Sigmoid colon (tissue), 7 donors: ENCODE measurements around the gene IL17REL. TPM values are rescaled to one million over a fixed set of nuclear protein-coding genes. Genes with fewer than 3 reads are reported as not detected.

Source experiments
- DNase-seq: peaks from one replicate; pipeline ENCODE4 v3.0.0-alpha.2; 2019
- H3K27ac ChIP-seq, 4 donors: fragments of 200-600 bp; sonication (generic); one replicate each; pipeline ENCODE4 v1.5.1; 2016 to 2019; ENCODE audit warnings: mild to moderate bottlenecking in 1 of 4
- H3K27me3 ChIP-seq, 3 donors: fragments of 200-600 bp; sonication (generic); one replicate each; pipeline ENCODE4 v1.5.1; 2019; ENCODE audit warnings: mild to moderate bottlenecking in 1 of 3
- H3K36me3 ChIP-seq, 4 donors: fragments of 200-600 bp; sonication (generic); one replicate each; pipeline ENCODE4 v1.5.1; 2016 to 2019
- H3K4me1 ChIP-seq, 4 donors: fragments of 200-600 bp; sonication (generic); one replicate each; pipeline ENCODE4 v1.5.1; 2017 to 2019
- H3K4me3 ChIP-seq, 4 donors: fragments of 200-600 bp; sonication (generic); one replicate each; pipeline ENCODE4 v1.5.1; 2017 to 2019; ENCODE audit warnings: mild to moderate bottlenecking in 2 of 4, moderate library complexity in 1 of 4
- H3K9me3 ChIP-seq, 4 donors: fragments of 200-600 bp in 3 of 4; sonication (generic) in 3 of 4; one replicate each; pipeline versions ENCODE4 v1.5.1 to v1.6.1; 2013 to 2019
- EP300 ChIP-seq, 4 donors: sonication (generic); formaldehyde crosslinking; IDR thresholded peaks; one replicate each; pipeline ENCODE4 v1.6.1; 2017; ENCODE audit warnings: antibody characterized with exemption in 4 of 4
- POLR2A ChIP-seq, 2 donors: fragments of 450-650 bp; IDR thresholded peaks; one replicate each; pipeline ENCODE4 v1.6.1; 2016; ENCODE audit warnings: antibody characterized with exemption in 2 of 2, mild to moderate bottlenecking in 2 of 2, moderate library complexity in 2 of 2
- POLR2AphosphoS5 ChIP-seq, 4 donors: sonication (generic); formaldehyde crosslinking; IDR thresholded peaks; one replicate each; pipeline ENCODE4 v1.6.1; 2017; ENCODE audit warnings: antibody characterized with exemption in 4 of 4
- WGBS, 2 donors: extraction: QIAGEN DNeasy Blood & Tissue Kit; methylation state at CpG; one replicate each; pipeline ENCODE4 v1.1.7; 2013; 5-methylcytosine and 5-hydroxymethylcytosine counted together
- intact Hi-C: fragments of 100-400 bp; cut with DNase I; formaldehyde crosslinking; loops from one replicate; pipeline ENCODE4 v1.15.1; 2023
- polyA plus RNA-seq, 3 donors: library from polyadenylated mRNA; stranded (reverse); fragments of 200-250 nt; gene quantifications; one replicate each; pipeline ENCODE4 v1.2.3, GENCODE V29; 2013
- total RNA-seq, 4 donors: library from RNA; depleted of rRNA; stranded (reverse); fragments of >200 nt; gene quantifications; one replicate each; pipeline ENCODE4 v1.1.0, GENCODE V29; 2016
- TF ChIP-seq, protein P1 (sequence below), 4 experiments: fragments of 450-650 bp in 3 of 4; fragments of 200-600 bp in 1 of 4; IDR thresholded peaks; one replicate each; pipeline ENCODE4 v1.5.1; 2016 to 2019; ENCODE audit warnings: antibody characterized with exemption in 4 of 4, mild to moderate bottlenecking in 3 of 4, moderate library complexity in 2 of 4
- donor health status: healthy with polysubstance abuse.
- donor health status: Bipolar disorder and iron deficiency.
- donor health status: healthy.

Gene IL17REL
- total and polyA plus RNA-seq, 7 donors, result 1.6 TPM; not detected in 6

DNA sequence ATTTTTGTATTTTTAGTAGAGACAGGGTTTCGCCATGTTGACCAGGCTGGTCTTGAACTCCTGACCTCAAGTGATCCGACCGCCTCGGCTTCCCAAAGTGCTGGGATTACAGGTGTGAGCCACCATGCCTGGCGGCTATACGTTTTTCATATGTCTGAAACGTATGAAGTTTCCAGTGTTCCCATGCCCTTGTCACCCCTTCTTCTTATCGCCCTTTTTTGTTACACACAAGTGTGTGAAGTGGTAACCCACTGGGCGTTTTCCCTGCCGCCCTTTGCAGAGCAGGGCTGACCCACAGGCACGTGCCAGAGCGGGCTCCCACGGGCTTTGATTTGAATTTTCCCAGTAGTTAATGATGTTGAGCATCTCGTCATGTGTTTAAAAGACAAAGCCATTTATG is 35.0 kb downstream of the IL17REL start:
- Histone ChIP-seq H3K9me3 (no peaks in the 10 kb centered on the region), H3K4me3 (no peak overlapping the region), H3K4me1 (no peaks in the 10 kb centered on the region), H3K36me3 (no peaks in the 10 kb centered on the region), H3K27ac (no peak overlapping the region), H3K27me3 (peaks cover 0 to 24% (median 4%) of the 10 kb centered on the region in 3 donors)
- no peak for TF ChIP-seq EP300 (IDR thresholded peaks at IDR 0.05)
- TF ChIP-seq POLR2A (IDR thresholded peaks at IDR 0.05), result no peak
- no peak for TF ChIP-seq POLR2AphosphoS5 (IDR thresholded peaks at IDR 0.05)
- TF ChIP-seq, protein P1, sequence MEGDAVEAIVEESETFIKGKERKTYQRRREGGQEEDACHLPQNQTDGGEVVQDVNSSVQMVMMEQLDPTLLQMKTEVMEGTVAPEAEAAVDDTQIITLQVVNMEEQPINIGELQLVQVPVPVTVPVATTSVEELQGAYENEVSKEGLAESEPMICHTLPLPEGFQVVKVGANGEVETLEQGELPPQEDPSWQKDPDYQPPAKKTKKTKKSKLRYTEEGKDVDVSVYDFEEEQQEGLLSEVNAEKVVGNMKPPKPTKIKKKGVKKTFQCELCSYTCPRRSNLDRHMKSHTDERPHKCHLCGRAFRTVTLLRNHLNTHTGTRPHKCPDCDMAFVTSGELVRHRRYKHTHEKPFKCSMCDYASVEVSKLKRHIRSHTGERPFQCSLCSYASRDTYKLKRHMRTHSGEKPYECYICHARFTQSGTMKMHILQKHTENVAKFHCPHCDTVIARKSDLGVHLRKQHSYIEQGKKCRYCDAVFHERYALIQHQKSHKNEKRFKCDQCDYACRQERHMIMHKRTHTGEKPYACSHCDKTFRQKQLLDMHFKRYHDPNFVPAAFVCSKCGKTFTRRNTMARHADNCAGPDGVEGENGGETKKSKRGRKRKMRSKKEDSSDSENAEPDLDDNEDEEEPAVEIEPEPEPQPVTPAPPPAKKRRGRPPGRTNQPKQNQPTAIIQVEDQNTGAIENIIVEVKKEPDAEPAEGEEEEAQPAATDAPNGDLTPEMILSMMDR (IDR thresholded peaks at IDR 0.05), result no peak
- no peak for DNase-seq
- intact Hi-C loops, result no loop called here
- WGBS, 2 donors, result 85% methylated on average over 14 of the region's 14 CpGs

DNA sequence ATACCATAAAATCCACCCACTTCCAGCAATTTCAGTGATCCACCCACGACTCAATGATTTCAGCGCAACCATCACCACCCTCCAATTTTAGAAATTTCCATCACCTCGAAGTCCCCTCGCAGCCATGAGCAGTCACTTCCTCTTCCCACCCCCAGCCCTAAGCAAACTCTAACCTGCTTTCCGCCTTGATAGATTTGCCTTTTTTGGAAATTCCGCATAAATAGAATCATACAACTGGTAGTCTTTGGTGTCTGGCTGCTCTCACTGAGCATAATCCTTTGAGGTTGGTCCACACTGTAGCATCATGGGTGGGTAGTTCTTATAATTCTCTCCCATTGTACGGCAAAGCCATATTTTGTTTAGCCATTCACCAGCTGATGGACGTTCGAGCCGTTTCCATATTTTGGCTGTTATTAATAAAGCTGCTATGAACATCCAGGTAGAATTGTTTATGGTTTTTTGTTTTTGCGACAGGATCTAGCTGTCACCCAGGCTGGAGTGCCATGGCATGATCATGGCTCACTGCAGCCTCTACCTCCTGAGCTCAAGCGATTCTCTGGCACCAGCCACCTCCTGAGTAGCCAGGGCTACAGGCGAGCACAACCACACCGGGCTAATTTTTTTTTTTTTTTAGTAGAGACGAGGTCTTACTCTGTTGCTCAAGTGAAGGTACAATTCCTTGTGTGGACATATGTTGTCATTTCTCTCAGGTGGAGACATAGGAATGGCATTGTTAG is 36.0 kb downstream of the IL17REL start:
- H3K36me3 ChIP-seq, result no peaks in the 10 kb centered on the region
- H3K4me3 ChIP-seq, result no peak overlapping the region
- H3K27ac ChIP-seq, result peak overlapping the region in 1 of 4 donors; percentile 3
- TF ChIP-seq EP300 (IDR thresholded peaks at IDR 0.05) (no peak), POLR2AphosphoS5 (IDR thresholded peaks at IDR 0.05) (no peak), POLR2A (IDR thresholded peaks at IDR 0.05) (no peak)
- TF ChIP-seq, protein P1 (IDR thresholded peaks at IDR 0.05), result no peak
- H3K4me1 ChIP-seq, result peaks cover under 1 to 10% (median 7%) of the 10 kb centered on the region in 4 donors
- intact Hi-C loops, result no loop called here
- H3K9me3 ChIP-seq, result no peaks in the 10 kb centered on the region
- DNase-seq, result no peak
- peaks cover 0 to 14% (median 0%) of the 10 kb centered on the region in 3 donors for H3K27me3 ChIP-seq
- 34 to 51% methylated on average over 15 of the region's 15 CpGs for WGBS, 2 donors

GRCh38 chr22:49975543-49976389 is 36.8 kb downstream of the IL17REL start:
- peak; percentile 69 for DNase-seq
- H3K27me3 ChIP-seq, result peaks cover 0 to 8% (median 0%) of the 10 kb centered on the region in 3 donors
- H3K4me1 ChIP-seq, result peaks cover 2 to 18% (median 16%) of the 10 kb centered on the region in 4 donors
- no peaks in the 10 kb centered on the region for H3K36me3 ChIP-seq
- intact Hi-C loops, result no loop called here
- TF ChIP-seq, protein P1 (IDR thresholded peaks at IDR 0.05), result no peak
- no peak for TF ChIP-seq EP300 (IDR thresholded peaks at IDR 0.05)
- TF ChIP-seq POLR2AphosphoS5 (IDR thresholded peaks at IDR 0.05), result no peak
- no peak for TF ChIP-seq POLR2A (IDR thresholded peaks at IDR 0.05)
- H3K27ac ChIP-seq, result peak overlapping the region in 3 of 4 donors; percentile 3 to 40 (median 17)
- 11 to 33% methylated on average over 17 of the region's 17 CpGs for WGBS, 2 donors
- no peaks in the 10 kb centered on the region for H3K9me3 ChIP-seq
- no peak overlapping the region for H3K4me3 ChIP-seq

DNA sequence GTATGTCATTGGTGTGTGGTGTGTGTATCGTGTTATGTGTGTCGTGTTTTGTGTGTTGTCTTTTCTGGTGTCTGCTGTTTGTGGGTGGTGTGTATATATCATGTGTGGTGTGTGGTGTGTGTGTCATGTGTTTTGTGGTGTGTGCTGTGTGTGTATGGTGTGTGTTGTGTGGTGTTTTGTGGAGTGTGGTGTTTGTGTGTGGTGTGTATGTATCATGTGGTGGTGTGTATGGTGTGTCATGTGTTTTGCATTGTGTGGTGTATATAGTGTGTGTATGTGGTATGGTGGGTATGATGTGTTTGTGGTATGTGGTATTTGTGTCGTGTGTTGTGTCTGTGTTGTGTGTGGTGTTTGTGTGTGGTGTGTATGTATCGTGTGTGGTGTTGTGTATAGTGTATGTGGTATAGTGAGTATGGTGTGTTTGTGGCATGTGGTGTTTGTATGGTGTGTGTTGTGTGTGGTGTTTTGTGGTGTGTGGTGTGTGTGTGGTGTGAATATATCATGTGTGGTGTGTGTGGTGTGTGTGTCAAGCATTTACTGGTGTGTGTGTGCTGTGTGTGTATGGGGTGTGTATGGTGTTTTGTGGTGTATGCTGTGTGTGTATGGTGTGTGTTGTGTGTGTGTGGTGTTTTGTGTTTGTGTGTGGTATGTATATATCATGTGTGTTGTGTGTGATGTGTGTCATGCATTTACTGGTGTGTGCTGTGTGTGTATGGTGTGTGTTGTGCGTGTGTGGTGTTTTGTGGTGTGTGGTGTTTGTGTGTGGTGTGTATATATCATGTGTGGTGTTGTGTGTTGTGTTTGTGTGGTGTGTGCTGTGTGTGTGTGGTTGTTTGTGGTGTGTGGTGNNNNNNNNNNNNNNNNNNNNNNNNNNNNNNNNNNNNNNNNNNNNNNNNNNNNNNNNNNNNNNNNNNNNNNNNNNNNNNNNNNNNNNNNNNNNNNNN is 39.3 kb downstream of the IL17REL start:
- H3K36me3 ChIP-seq, result no peaks in the 10 kb centered on the region
- TF ChIP-seq EP300 (IDR thresholded peaks at IDR 0.05) (no peak), POLR2AphosphoS5 (IDR thresholded peaks at IDR 0.05) (no peak)
- no peak overlapping the region for H3K27ac ChIP-seq
- WGBS, 2 donors, result 89 to 92% methylated on average over 5 of the region's 5 CpGs
- H3K4me1 ChIP-seq, result peaks cover 2 to 26% (median 24%) of the 10 kb centered on the region in 4 donors
- H3K9me3 ChIP-seq, result no peaks in the 10 kb centered on the region
- no peak for DNase-seq
- no peak overlapping the region for H3K4me3 ChIP-seq
- H3K27me3 ChIP-seq, result no peaks in the 10 kb centered on the region
- intact Hi-C loops, result loop anchor here (2.0 kb wide), 1 partner anchor 42 kb away; no protein-coding TSS in a partner anchor
